HG03439 (cell line): ENCODE data around the gene TNNI3.

Experiments
- ATAC-seq: cut with Tn5 transposase; IDR thresholded peaks from one replicate; pipeline ENCODE4 v1.9.1; 2021; ENCODE audit warnings: mild to moderate bottlenecking, moderate library complexity; ENCODE audit not compliant: unreplicated experiment

The TNNI3 gene

GRCh38 chr19:55147545-55148251, 9.8 kb downstream of the TNNI3 start:
- no peak for ATAC-seq

- ATAC-seq = no peak
Measured at GRCh38 chr19:55146705-55147273, 10.7 kb downstream of the TNNI3 start.

GRCh38 chr19:55146078-55146704, 11.3 kb downstream of the TNNI3 start:
- no peak for ATAC-seq

- ATAC-seq = no peak
Measured at GRCh38 chr19:55145232-55145631, 12.3 kb downstream of the TNNI3 start.

- no peak for ATAC-seq
Measured at GRCh38 chr19:55141696-55142095, 15.8 kb downstream of the TNNI3 start.

- no peak for ATAC-seq
Measured at GRCh38 chr19:55137915-55138314, 19.6 kb downstream of the TNNI3 start.

GRCh38 chr19:55136399-55137102, 21.0 kb downstream of the TNNI3 start:
- no peak for ATAC-seq

GRCh38 chr19:55134736-55135135, 22.8 kb downstream of the TNNI3 start:
- no peak for ATAC-seq

- ATAC-seq = no peak
Measured at GRCh38 chr19:55133639-55134444, 23.7 kb downstream of the TNNI3 start.

GRCh38 chr19:55132453-55133129, 24.9 kb downstream of the TNNI3 start:
- no peak for ATAC-seq

GRCh38 chr19:55131421-55131820, 26.1 kb downstream of the TNNI3 start:
- no peak for ATAC-seq

- ATAC-seq = no peak
Measured at GRCh38 chr19:55119053-55119452, 38.5 kb downstream of the TNNI3 start.

GRCh38 chr19:55118401-55118991, 39.0 kb downstream of the TNNI3 start:
- ATAC-seq = no peak

GRCh38 chr19:55117663-55118391, 39.7 kb downstream of the TNNI3 start:
- ATAC-seq = peak; percentile 92

GRCh38 chr19:55116859-55117662, 40.5 kb downstream of the TNNI3 start, which contains the start of gene PPP1R12C:
Gene PPP1R12C (minus strand): TSS chr19:55117637. CDS start chr19:55117543, 94 bp downstream.
- peak; percentile 16 for ATAC-seq

GRCh38 chr19:55116232-55116858, 41.2 kb downstream of the TNNI3 start:
- no peak for ATAC-seq

GRCh38 chr19:55115446-55116065, 42.0 kb downstream of the TNNI3 start:
- ATAC-seq = no peak
